A549 (cell line): ENCODE results near the gene CFAP99. TPM values are rescaled to one million over a fixed set of nuclear protein-coding genes. Genes with fewer than 3 reads are reported as not detected.

Experiments
- ATAC-seq, 2 experiments: fragments of 200-7000 bp in 1 of 2; fragments of >200 bp in 1 of 2; cut with Nextera tagmentation in 1 of 2; cut with Tn5 transposase in 1 of 2; 3 replicates each; pipeline versions ENCODE4 v1.8.0 to v1.9.1; 2018 to 2020; ENCODE audit warnings: mild to moderate bottlenecking in 1 of 2, moderate library complexity in 1 of 2
- CTCF ChIA-PET: fragments of 300-600 bp; sonication (Branson Sonifier 250); formaldehyde crosslinking; extraction: SDS; loops from one replicate; lab custom pipeline; 2021; ENCODE audit warnings: antibody characterized with exemption, inconsistent platforms; lab: Yijun Ruan, JAX
- POLR2A ChIA-PET: fragments of 350-600 bp; formaldehyde crosslinking; extraction: SDS; loops from one replicate; lab custom pipeline; 2021; ENCODE audit warnings: antibody characterized with exemption, inconsistent platforms; lab: Yijun Ruan, JAX
- DNase-seq, 2 experiments: peaks; one replicate each; pipeline versions ENCODE4 v3.0.0 to v3.0.0-alpha.2; 2011 to 2016; ENCODE audit warnings: low read depth in 1 of 2, low spot score in 1 of 2
- FAIRE-seq: peaks from 2 replicates; lab custom pipeline; 2011; peaks lifted over from hg19 to GRCh38; lab: Jason Lieb, UNC
- H3K27ac ChIP-seq, 2 experiments: fragments of >200 bp; sonication (Bioruptor Twin); formaldehyde crosslinking; 3 replicates each; pipeline ENCODE4 v1.5.1; 2016 to 2017
- H3K4me1 ChIP-seq: fragments of >200 bp; sonication (Bioruptor Twin); formaldehyde crosslinking; 3 replicates; pipeline ENCODE4 v1.6.1; 2016
- H3K4me2 ChIP-seq: fragments of >200 bp; sonication (Bioruptor Twin); formaldehyde crosslinking; 3 replicates; pipeline ENCODE4 v1.6.1; 2016
- H3K4me3 ChIP-seq: fragments of >200 bp; sonication (Bioruptor Twin); formaldehyde crosslinking; 3 replicates; pipeline ENCODE4 v1.5.1; 2016
- H3K9me3 ChIP-seq: fragments of >200 bp; sonication (Bioruptor Twin); formaldehyde crosslinking; 3 replicates; pipeline ENCODE4 v1.6.1; 2016
- BCL3 ChIP-seq: fragments of >200 bp; sonication (Bioruptor Twin); formaldehyde crosslinking; IDR thresholded peaks from 3 replicates; pipeline ENCODE4 v1.6.1; 2016
- BHLHE40 ChIP-seq: IDR thresholded peaks from 2 replicates; pipeline ENCODE4 v1.6.1; 2012; ENCODE audit warnings: low read depth, low read length, inconsistent platforms
- CBX8 ChIP-seq: fragments of 200-600 bp; sonication (generic); IDR thresholded peaks from 2 replicates; pipeline ENCODE4 v1.6.1; 2016
- CEBPB ChIP-seq, 2 experiments: fragments of >200 bp in 1 of 2; sonication (Bioruptor Twin) in 1 of 2; formaldehyde crosslinking in 1 of 2; IDR thresholded peaks; 2 replicates each; pipeline ENCODE4 v1.6.1; 2012 to 2016
- CHD4 ChIP-seq: fragments of 200-600 bp; sonication (generic); IDR thresholded peaks from 2 replicates; pipeline ENCODE4 v1.6.1; 2016; ENCODE audit warnings: antibody characterized with exemption, mild to moderate bottlenecking, borderline replicate concordance
- EHF ChIP-seq: fragments of 250-450 bp; sonication (Bioruptor Pico); IDR thresholded peaks from 2 replicates; pipeline ENCODE4 v1.5.0; 2020; ENCODE audit warnings: mild to moderate bottlenecking
- ELK1 ChIP-seq: fragments of 150-350 bp; IDR thresholded peaks from 2 replicates; pipeline ENCODE4 v1.6.1; 2014; ENCODE audit warnings: low read depth, mild to moderate bottlenecking, low read length
- ESRRA ChIP-seq: fragments of 150-350 bp; IDR thresholded peaks from 2 replicates; pipeline ENCODE4 v1.6.1; 2014; ENCODE audit warnings: mild to moderate bottlenecking, low read length, borderline replicate concordance
- FOSB ChIP-seq: fragments of 250-450 bp; sonication (Bioruptor Pico); IDR thresholded peaks from 2 replicates; pipeline ENCODE4 v1.5.0; 2020; ENCODE audit warnings: mild to moderate bottlenecking, moderate library complexity
- FOXS1 ChIP-seq: fragments of 250-450 bp; sonication (Bioruptor Pico); IDR thresholded peaks from 2 replicates; pipeline ENCODE4 v1.5.0; 2020; ENCODE audit warnings: mild to moderate bottlenecking, moderate library complexity
- GATA3 ChIP-seq: IDR thresholded peaks from 2 replicates; pipeline ENCODE4 v1.6.1; 2012; ENCODE audit warnings: borderline replicate concordance
- HES2 ChIP-seq: fragments of >200 bp; sonication (Bioruptor Twin); formaldehyde crosslinking; IDR thresholded peaks from 2 replicates; pipeline ENCODE4 v1.6.1; 2016
- HEYL ChIP-seq: fragments of 250-450 bp; sonication (Bioruptor Pico); IDR thresholded peaks from 2 replicates; pipeline ENCODE4 v1.8.0; 2021; ENCODE audit warnings: mild to moderate bottlenecking, moderate library complexity
- HMGXB4 ChIP-seq: fragments of 250-450 bp; sonication (Bioruptor Pico); IDR thresholded peaks from 2 replicates; pipeline ENCODE4 v1.5.0; 2021; ENCODE audit warnings: mild to moderate bottlenecking, moderate library complexity, borderline replicate concordance
- HOXB13 ChIP-seq: fragments of 250-450 bp; sonication (Bioruptor Pico); IDR thresholded peaks from 2 replicates; pipeline ENCODE4 v1.5.0; 2020; ENCODE audit warnings: low read depth, mild to moderate bottlenecking, moderate library complexity
- HOXB5 ChIP-seq: fragments of 250-450 bp; sonication (Bioruptor Pico); IDR thresholded peaks from 2 replicates; pipeline ENCODE4 v1.5.0; 2020; ENCODE audit warnings: mild to moderate bottlenecking, moderate library complexity
- JUNB ChIP-seq: fragments of >200 bp; sonication (Bioruptor Twin); formaldehyde crosslinking; IDR thresholded peaks from 2 replicates; pipeline ENCODE4 v1.6.1; 2016
- MAX ChIP-seq: IDR thresholded peaks from 2 replicates; pipeline ENCODE4 v1.6.1; 2012
- MAZ ChIP-seq: fragments of 150-350 bp; IDR thresholded peaks from 2 replicates; pipeline ENCODE4 v1.6.1; 2014; ENCODE audit warnings: antibody characterized with exemption, low read depth, low read length, borderline replicate concordance
- NR3C1 ChIP-seq: fragments of >200 bp; sonication (Bioruptor Twin); formaldehyde crosslinking; IDR thresholded peaks from 3 replicates; pipeline ENCODE4 v1.6.1; 2017
- PHF8 ChIP-seq: fragments of 200-600 bp; sonication (generic); IDR thresholded peaks from 2 replicates; pipeline ENCODE4 v1.6.1; 2016; ENCODE audit warnings: low read depth, mild to moderate bottlenecking, antibody characterized with exemption, moderate library complexity, borderline replicate concordance
- RAD21 ChIP-seq, 2 experiments: fragments of >200 bp in 1 of 2; sonication (Bioruptor Twin) in 1 of 2; formaldehyde crosslinking in 1 of 2; IDR thresholded peaks in 1 of 2; conservative IDR thresholded peaks in 1 of 2; 2 replicates in 1 of 2; 3 replicates in 1 of 2; pipeline ENCODE4 v1.6.1; 2012 to 2018; ENCODE audit warnings: inconsistent platforms in 1 of 2
- RARB ChIP-seq: fragments of 250-450 bp; sonication (Bioruptor Pico); IDR thresholded peaks from 2 replicates; pipeline ENCODE4 v1.8.0; 2021; ENCODE audit warnings: mild to moderate bottlenecking, moderate library complexity
- REST ChIP-seq: fragments of 200-600 bp; sonication (generic); IDR thresholded peaks from 2 replicates; pipeline ENCODE4 v1.6.1; 2016; ENCODE audit warnings: antibody characterized with exemption, mild to moderate bottlenecking, moderate library complexity
- RNF2 ChIP-seq: fragments of 200-600 bp; sonication (generic); IDR thresholded peaks from 2 replicates; pipeline ENCODE4 v1.6.1; 2016; ENCODE audit warnings: low read depth, mild to moderate bottlenecking, antibody characterized with exemption, moderate library complexity, borderline replicate concordance
- SREBF2 ChIP-seq: fragments of 450-650 bp; IDR thresholded peaks from 2 replicates; pipeline ENCODE4 v1.6.1; 2014; ENCODE audit warnings: mild to moderate bottlenecking, moderate library complexity
- ZFP36 ChIP-seq: fragments of 450-650 bp; IDR thresholded peaks from 2 replicates; pipeline ENCODE4 v1.6.1; 2014; ENCODE audit warnings: borderline replicate concordance; ENCODE audit not compliant: partially characterized antibody
- ZNF302 ChIP-seq: fragments of 250-450 bp; sonication (Bioruptor Pico); IDR thresholded peaks from 2 replicates; pipeline ENCODE4 v1.9.0; 2021; ENCODE audit warnings: inconsistent platforms, mild to moderate bottlenecking, moderate library complexity
- ZSCAN20 ChIP-seq: fragments of 250-450 bp; sonication (Bioruptor Pico); IDR thresholded peaks from 2 replicates; pipeline ENCODE4 v1.8.0; 2022; ENCODE audit warnings: mild to moderate bottlenecking, moderate library complexity
- WGBS: methylation state at CpG from one replicate; pipeline ENCODE4 v1.1.6; 2017; ENCODE audit errors: missing lambda C conversion rate; 5-methylcytosine and 5-hydroxymethylcytosine counted together
- polyA plus RNA-seq, 4 experiments: library from polyadenylated mRNA; depleted of rRNA in 3 of 4; stranded (reverse); fragments of >200 nt; fragmentation: RNase III in 1 of 4; extraction: RNeasy Plus Mini Kit Qiagen cat#74134 plus additional on column Dnase treatment in 1 of 4; gene quantifications; 2 replicates in 3 of 4; 3 replicates in 1 of 4; pipeline ENCODE4 v1.2.3, GENCODE V29; 2011 to 2017

The CFAP99 gene
- polyA plus RNA-seq, 2 of the 4 experiments (the other 2 are of a cell fraction) = 0.09 TPM; not detected in 1

- ATAC-seq = no peak; a peak in 1 of 6 replicates
- CTCF ChIA-PET = interaction anchor here (1.6 to 2.9 kb wide), 2 partner anchors 10 to 14 kb away, joined by 5 to 10 read pairs; no protein-coding TSS in a partner anchor
- no peak for FAIRE-seq
- Histone ChIP-seq H3K4me2 (no peak overlapping the region), H3K9me3 (no peaks in the 10 kb centered on the region), H3K27ac (no peak overlapping the region), H3K4me3 (no peak overlapping the region), H3K4me1 (no peaks in the 10 kb centered on the region)
- no peak for DNase-seq
- TF ChIP-seq SREBF2 (no peak), JUNB (no peak), BHLHE40 (no peak), MAZ (no peak), HOXB5 (no peak), FOSB (CRISPR knock-in tag) (no peak), RARB (CRISPR knock-in tag) (no peak), RAD21 (conservative IDR thresholded peaks at IDR 0.05 in 1 of 2, IDR thresholded peaks at IDR 0.05 in 1 of 2) (no peak), HOXB13 (CRISPR knock-in tag) (no peak), HEYL (CRISPR knock-in tag) (no peak), FOXS1 (CRISPR knock-in tag) (no peak), CHD4 (no peak), GATA3 (no peak), RNF2 (no peak), EHF (CRISPR knock-in tag) (no peak), MAX (no peak), ZSCAN20 (CRISPR knock-in tag) (no peak)
- POLR2A ChIA-PET = no interaction called here
- 30% methylated on average over 10 of the region's 16 CpGs for WGBS
Measured at GRCh38 chr4:2450394-2451035, 31.8 kb downstream of the CFAP99 start.

GRCh38 chr4:2451036-2451520 is 32.3 kb downstream of the CFAP99 start:
- H3K4me1 ChIP-seq = no peaks in the 10 kb centered on the region
- no peak for ATAC-seq
- H3K4me3 ChIP-seq = no peak overlapping the region
- H3K9me3 ChIP-seq = no peaks in the 10 kb centered on the region
- no peak for DNase-seq
- no peak for FAIRE-seq
- WGBS = 63% methylated on average over 4 of the region's 10 CpGs
- ChIA-PET CTCF (interaction anchor here (1.0 to 2.9 kb wide), 3 partner anchors 9 to 15 kb away, joined by 3 to 10 read pairs (median 5); no protein-coding TSS in a partner anchor), POLR2A (no interaction called here)
- H3K27ac ChIP-seq = no peak overlapping the region
- H3K4me2 ChIP-seq = no peak overlapping the region
- TF ChIP-seq ZSCAN20 (CRISPR knock-in tag) = no peak
- TF ChIP-seq BHLHE40 = no peak
- TF ChIP-seq NR3C1 = no peak
- no peak for TF ChIP-seq ESRRA
- TF ChIP-seq HES2 = no peak
- TF ChIP-seq CBX8 = no peak
- no peak for TF ChIP-seq ZNF302 (CRISPR knock-in tag)
- no peak for TF ChIP-seq RARB (CRISPR knock-in tag)
- no peak for TF ChIP-seq ZFP36
- no peak for TF ChIP-seq CHD4
- TF ChIP-seq PHF8 = no peak
- TF ChIP-seq REST = no peak
- no peak for TF ChIP-seq CEBPB (IDR thresholded peaks at IDR 0.05)
- TF ChIP-seq HMGXB4 (CRISPR knock-in tag) = no peak
- no peak for TF ChIP-seq HOXB5
- TF ChIP-seq ELK1 = no peak
- TF ChIP-seq BCL3 = no peak
- no peak for TF ChIP-seq SREBF2
